Kidney (tissue), 14 donors: ENCODE data around the gene FAM107A. TPM values are rescaled to one million over a fixed set of nuclear protein-coding genes. Genes with fewer than 3 reads are reported as not detected.

Source experiments
- DNase-seq, 5 donors: peaks; one replicate each; pipeline ENCODE4 v3.0.0-alpha.2; 2013 to 2020
- FAIRE-seq: peaks from 2 replicates; lab custom pipeline; 2012; peaks lifted over from hg19 to GRCh38; lab: Jason Lieb, UNC
- H3K27ac ChIP-seq, 2 donors: one replicate each; pipeline ENCODE4 v1.7.0; 2013; ENCODE audit warnings: low read depth in 2 of 2, low read length in 2 of 2, inconsistent platforms in 1 of 2
- H3K27me3 ChIP-seq: one replicate; pipeline ENCODE4 v1.7.1; 2013; ENCODE audit warnings: low read length, inconsistent platforms; ENCODE audit not compliant: control insufficient read depth, insufficient read depth
- H3K36me3 ChIP-seq, 3 donors: one replicate each; pipeline versions ENCODE4 v1.7.0 to v1.7.1; 2013; ENCODE audit warnings: low read length in 3 of 3, control low read depth in 1 of 3, inconsistent platforms in 1 of 3; ENCODE audit not compliant: insufficient read depth in 3 of 3, control insufficient read depth in 2 of 3
- H3K4me1 ChIP-seq, 3 donors: one replicate each; pipeline versions ENCODE4 v1.7.0 to v1.7.1; 2013; ENCODE audit warnings: low read length in 3 of 3, inconsistent platforms in 1 of 3, low read depth in 1 of 3; ENCODE audit not compliant: control insufficient read depth in 2 of 3, insufficient read depth in 2 of 3
- H3K4me3 ChIP-seq, 3 donors: one replicate each; pipeline versions ENCODE4 v1.7.0 to v1.8.1; 2013; ENCODE audit warnings: low read length in 3 of 3, control low read depth in 1 of 3, inconsistent platforms in 1 of 3
- H3K9ac ChIP-seq, 3 donors: one replicate each; pipeline versions ENCODE4 v1.7.0 to v1.7.1; 2013; ENCODE audit warnings: low read length in 3 of 3, control low read depth in 1 of 3, inconsistent platforms in 1 of 3
- H3K9me3 ChIP-seq, 3 donors: one replicate each; pipeline versions ENCODE4 v1.7.0 to v1.7.1; 2013; ENCODE audit warnings: low read length in 3 of 3, control low read depth in 1 of 3, inconsistent platforms in 1 of 3; ENCODE audit not compliant: control insufficient read depth in 2 of 3, insufficient read depth in 1 of 3
- intact Hi-C: fragments of 100-400 bp; cut with DNase I; formaldehyde crosslinking; loops from one replicate; pipeline ENCODE4 v1.11.1; 2022
- polyA plus RNA-seq: library from polyadenylated mRNA; stranded (reverse); fragments of 350-450 nt; fragmentation: Illumina TruSeq; extraction: RNeasy Lipid Tissue Mini Kit (QIAGEN cat#74804); gene quantifications from one replicate; pipeline ENCODE4 v1.2.3, GENCODE V29; 2014; ENCODE audit warnings: low read depth, low replicate concordance; ENCODE audit not compliant: insufficient read depth
- total RNA-seq: library from RNA; stranded (reverse); fragmentation: NEBNext Ultra II Directional; extraction: Animal tissue kit (Norgen Biotek cat#: 25700); gene quantifications from one replicate; pipeline ENCODE4 v1.2.1, GENCODE V29; 2021
- TF ChIP-seq, protein P1 (sequence below): IDR thresholded peaks from 3 replicates; pipeline ENCODE4 v1.5.1; 2012; ENCODE audit warnings: mild to moderate bottlenecking, moderate library complexity, borderline replicate concordance; ENCODE audit not compliant: insufficient read depth; ENCODE audit errors: extremely low read depth
- donor health status: control.
- donor health status: control.
- donor health status: control.
- donor health status: control.
- donor health status: control.
- donor health status: DM: yes; HTN: yes; CAD: no.
- donor health status: Normal renal cell carcinoma (clear cell type).

FAM107A gene
- total and polyA plus RNA-seq, 2 donors from 2014 or later: 52.5 to 180 TPM

DNA sequence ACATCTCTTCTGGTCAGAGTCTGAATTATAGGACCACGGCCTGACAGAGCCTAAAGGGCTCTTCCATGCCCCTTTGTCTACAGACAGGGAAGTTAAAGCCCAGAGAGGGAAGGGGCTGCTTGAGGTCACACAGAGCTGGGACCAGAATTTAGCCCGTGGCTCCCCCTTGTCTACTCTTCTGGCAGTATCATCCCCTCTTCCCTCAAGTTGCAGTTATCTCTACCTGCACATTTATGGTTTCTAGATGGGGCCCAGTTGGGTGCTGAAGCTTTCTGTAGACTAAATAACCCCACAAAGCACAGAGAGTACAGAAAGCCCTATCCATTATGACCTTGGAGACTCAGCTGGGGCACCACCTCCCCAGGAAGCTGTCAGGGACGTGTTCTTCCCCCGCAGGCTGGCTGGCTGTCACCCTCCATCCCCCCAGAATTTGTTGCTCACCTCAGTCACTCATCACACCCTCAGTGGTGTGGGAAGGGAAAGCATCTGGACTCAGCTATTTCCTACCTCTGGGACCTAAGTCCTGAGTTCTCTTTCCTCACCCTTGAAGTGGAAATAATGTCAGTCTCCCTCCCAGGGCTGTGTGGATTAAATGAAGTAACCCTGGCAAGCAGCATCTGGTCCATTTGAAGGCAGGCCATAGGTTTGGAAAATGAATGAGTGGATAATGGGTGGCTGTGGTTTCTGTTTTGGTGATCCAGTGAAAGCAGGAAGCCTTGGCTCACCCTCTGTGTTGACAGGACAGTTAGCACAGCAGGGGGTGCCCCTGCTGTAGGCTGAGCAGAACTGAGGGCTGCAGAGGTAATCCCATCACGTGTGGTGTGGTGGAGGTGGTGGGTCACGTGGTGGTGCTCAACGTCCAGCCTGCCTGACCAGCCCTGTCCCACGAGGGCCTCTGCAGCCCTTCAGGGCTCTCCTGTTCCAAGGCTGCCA is 56.5 kb downstream of the FAM107A start:
- H3K36me3 ChIP-seq: peaks cover 0 to 23% (median 5%) of the 10 kb centered on the region in 3 donors

DNA sequence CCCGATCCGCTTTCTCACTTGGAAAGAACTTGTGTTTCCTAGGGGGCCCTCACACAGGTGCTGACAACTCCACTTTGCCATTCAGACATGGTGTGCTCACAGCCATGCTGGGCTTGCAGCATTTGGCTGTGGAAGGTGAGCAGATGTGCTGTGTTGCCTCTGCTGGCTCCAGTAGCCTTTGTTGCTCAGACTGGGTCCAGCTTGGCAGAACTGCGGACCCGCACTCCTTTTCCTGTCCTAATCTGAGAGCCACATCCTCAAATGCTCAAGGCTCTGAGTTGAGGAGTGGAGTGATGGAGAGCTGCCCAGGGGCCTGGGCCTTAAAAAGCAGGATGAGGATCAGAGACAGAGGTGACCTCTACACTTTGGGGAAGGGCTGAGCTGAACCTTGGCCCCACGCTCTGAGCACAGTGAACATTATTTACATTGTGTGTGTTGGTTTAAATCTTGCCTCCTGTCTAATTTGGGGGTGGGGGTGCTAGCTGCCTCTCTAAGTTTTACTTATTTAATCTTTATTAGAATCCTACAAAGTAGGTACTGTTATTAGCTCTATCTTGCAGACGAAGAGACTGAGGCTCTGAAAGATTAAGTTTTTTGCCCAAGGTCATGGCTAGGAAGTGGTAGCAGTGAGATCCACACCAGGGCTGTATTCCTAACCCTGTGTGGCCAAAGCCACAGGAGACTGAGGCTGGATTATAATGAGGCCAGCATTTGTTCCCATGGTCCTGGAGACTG is 57.4 kb downstream of the FAM107A start:
- TF ChIP-seq, protein P1, sequence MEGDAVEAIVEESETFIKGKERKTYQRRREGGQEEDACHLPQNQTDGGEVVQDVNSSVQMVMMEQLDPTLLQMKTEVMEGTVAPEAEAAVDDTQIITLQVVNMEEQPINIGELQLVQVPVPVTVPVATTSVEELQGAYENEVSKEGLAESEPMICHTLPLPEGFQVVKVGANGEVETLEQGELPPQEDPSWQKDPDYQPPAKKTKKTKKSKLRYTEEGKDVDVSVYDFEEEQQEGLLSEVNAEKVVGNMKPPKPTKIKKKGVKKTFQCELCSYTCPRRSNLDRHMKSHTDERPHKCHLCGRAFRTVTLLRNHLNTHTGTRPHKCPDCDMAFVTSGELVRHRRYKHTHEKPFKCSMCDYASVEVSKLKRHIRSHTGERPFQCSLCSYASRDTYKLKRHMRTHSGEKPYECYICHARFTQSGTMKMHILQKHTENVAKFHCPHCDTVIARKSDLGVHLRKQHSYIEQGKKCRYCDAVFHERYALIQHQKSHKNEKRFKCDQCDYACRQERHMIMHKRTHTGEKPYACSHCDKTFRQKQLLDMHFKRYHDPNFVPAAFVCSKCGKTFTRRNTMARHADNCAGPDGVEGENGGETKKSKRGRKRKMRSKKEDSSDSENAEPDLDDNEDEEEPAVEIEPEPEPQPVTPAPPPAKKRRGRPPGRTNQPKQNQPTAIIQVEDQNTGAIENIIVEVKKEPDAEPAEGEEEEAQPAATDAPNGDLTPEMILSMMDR: no peak
- intact Hi-C loops: no loop called here
- peaks cover 4 to 51% (median 30%) of the 10 kb centered on the region in 3 donors for H3K4me1 ChIP-seq
- no peaks in the 10 kb centered on the region for H3K9me3 ChIP-seq
- peak overlapping the region; percentile 79 to 86 for H3K27ac ChIP-seq
- H3K9ac ChIP-seq: no peak overlapping the region
- FAIRE-seq (no peak), DNase-seq (no peak)
- no peak overlapping the region for H3K4me3 ChIP-seq
- H3K27me3 ChIP-seq: no peaks in the 10 kb centered on the region
- H3K36me3 ChIP-seq: peaks cover 0 to 23% (median 5%) of the 10 kb centered on the region in 3 donors

More for the DNA sequence above, 56.5 kb downstream of the FAM107A start:
- DNase-seq: no peak
- H3K27ac ChIP-seq: peak overlapping the region; percentile 86 to 87
- TF ChIP-seq, protein P1: no peak
- H3K9me3 ChIP-seq: no peaks in the 10 kb centered on the region
- intact Hi-C loops: no loop called here
- peak overlapping the region in 1 of 3 donors; percentile 32 for H3K9ac ChIP-seq
- no peak overlapping the region for H3K4me3 ChIP-seq
- peaks cover 4 to 51% (median 30%) of the 10 kb centered on the region in 3 donors for H3K4me1 ChIP-seq
- H3K27me3 ChIP-seq: no peaks in the 10 kb centered on the region
- no peak for FAIRE-seq

DNA sequence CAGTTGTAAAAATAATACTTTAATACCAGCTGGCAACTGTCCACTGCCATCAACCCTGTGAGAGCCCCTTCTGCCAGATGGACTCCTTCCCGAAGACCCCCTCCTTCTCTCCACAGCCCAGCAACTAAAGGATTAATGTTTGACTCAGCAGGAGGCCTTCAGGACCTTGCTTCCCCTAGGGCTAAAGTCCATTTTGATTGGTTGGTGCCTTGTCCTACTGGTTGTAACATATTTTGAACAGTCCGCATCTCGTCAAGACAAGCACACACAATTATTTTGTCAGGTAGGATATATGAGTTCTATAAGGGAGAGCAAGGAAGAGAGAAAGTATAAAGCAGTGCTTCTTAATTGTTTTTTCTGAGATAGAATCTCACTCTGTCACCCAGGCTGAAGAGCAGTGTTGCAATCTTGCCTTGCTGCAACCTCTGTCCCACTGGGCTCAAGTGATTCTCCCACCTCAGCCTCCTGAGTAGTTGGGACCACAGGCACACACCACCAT is 58.9 kb downstream of the FAM107A start:
- no peak overlapping the region for H3K9ac ChIP-seq
- H3K4me3 ChIP-seq: no peak overlapping the region
- no peaks in the 10 kb centered on the region for H3K9me3 ChIP-seq
- TF ChIP-seq, protein P1: no peak
- no peaks in the 10 kb centered on the region for H3K27me3 ChIP-seq
- DNase-seq (peak in 3 of 5 donors; percentile 66 to 88 (median 86)), FAIRE-seq (no peak)
- H3K4me1 ChIP-seq: peaks cover 4 to 46% (median 25%) of the 10 kb centered on the region in 3 donors
- intact Hi-C loops: no loop called here
- peaks cover 0 to 29% (median 7%) of the 10 kb centered on the region in 3 donors for H3K36me3 ChIP-seq
- H3K27ac ChIP-seq: peak overlapping the region in 1 of 2 donors; percentile 73
